Esophagus muscularis mucosa (tissue), 4 donors: ENCODE data around the gene PSAP. TPM values are rescaled to one million over a fixed set of nuclear protein-coding genes. Genes with fewer than 3 reads are reported as not detected.

Source experiments
- DNase-seq: peaks from one replicate; pipeline ENCODE4 v3.0.0-alpha.2; 2017; ENCODE audit errors: extremely low spot score
- H3K27ac ChIP-seq, 4 donors: fragments of 200-600 bp; sonication (generic); replicated peaks in 1 of 4; 1 replicate in 3 of 4; 2 replicates in 1 of 4; pipeline ENCODE4 v1.5.1; 2016 to 2019; ENCODE audit warnings: mild to moderate bottlenecking in 1 of 4
- H3K27me3 ChIP-seq, 4 donors: fragments of 200-600 bp; sonication (generic); one replicate each; pipeline versions ENCODE4 v1.5.1 to v1.6.0; 2016 to 2019
- H3K36me3 ChIP-seq, 4 donors: fragments of 200-600 bp; sonication (generic); one replicate each; pipeline ENCODE4 v1.5.1; 2016 to 2019
- H3K4me1 ChIP-seq, 4 donors: fragments of 200-600 bp; sonication (generic); one replicate each; pipeline ENCODE4 v1.5.1; 2016 to 2019
- H3K4me3 ChIP-seq, 4 donors: fragments of 200-600 bp; sonication (generic); 1 replicate in 2 of 4; 2 replicates in 2 of 4; pipeline ENCODE4 v1.5.1; 2016 to 2019; ENCODE audit warnings: mild to moderate bottlenecking in 4 of 4, moderate library complexity in 1 of 4
- H3K9me3 ChIP-seq, 4 donors: fragments of 200-600 bp; sonication (generic); 1 replicate in 3 of 4; 2 replicates in 1 of 4; pipeline ENCODE4 v1.5.1; 2016 to 2019
- CTCF ChIP-seq, 3 experiments: fragments of 200-600 bp in 2 of 3; fragments of 450-650 bp in 1 of 3; sonication (generic) in 2 of 3; IDR thresholded peaks; one replicate each; pipeline ENCODE4 v1.5.1; 2017 to 2019; ENCODE audit warnings: antibody characterized with exemption in 3 of 3, mild to moderate bottlenecking in 2 of 3, moderate library complexity in 1 of 3
- EP300 ChIP-seq: sonication (generic); formaldehyde crosslinking; IDR thresholded peaks from one replicate; pipeline ENCODE4 v1.6.1; 2017; ENCODE audit warnings: antibody characterized with exemption
- POLR2A ChIP-seq: fragments of 450-650 bp; IDR thresholded peaks from one replicate; pipeline ENCODE4 v1.6.1; 2017; ENCODE audit warnings: antibody characterized with exemption, moderate library complexity, mild to moderate bottlenecking, low read depth
- POLR2AphosphoS5 ChIP-seq, 2 donors: sonication (generic); formaldehyde crosslinking; IDR thresholded peaks; one replicate each; pipeline ENCODE4 v1.6.1; 2017; ENCODE audit warnings: antibody characterized with exemption in 2 of 2
- WGBS: methylation state at CpG from one replicate; pipeline ENCODE4 v1.1.5; 2018; 5-methylcytosine and 5-hydroxymethylcytosine counted together
- intact Hi-C: fragments of 100-400 bp; cut with DNase I; formaldehyde crosslinking; loops from one replicate; pipeline ENCODE4 v1.15.1; 2023
- total RNA-seq, 4 donors: library from RNA; depleted of rRNA; stranded (reverse); fragments of >200 nt; gene quantifications; one replicate each; pipeline versions ENCODE4 v1.1.0 to v1.2.1, GENCODE V29; 2016

PSAP gene
- total RNA-seq, 4 donors from 2014 or later = 537 to 740 (median 698) TPM

- TF ChIP-seq CTCF (IDR thresholded peaks at IDR 0.05) (no peak), POLR2AphosphoS5 (IDR thresholded peaks at IDR 0.05) (no peak)
- Histone ChIP-seq H3K4me3 (no peak overlapping the region), H3K36me3 (no peaks in the 10 kb centered on the region), H3K27ac (no peak overlapping the region), H3K9me3 (no peaks in the 10 kb centered on the region), H3K27me3 (no peaks in the 10 kb centered on the region), H3K4me1 (peaks cover 9 to 17% (median 14%) of the 10 kb centered on the region in 4 donors)
- intact Hi-C loops = loop anchor here (10.0 kb wide), 2 partner anchors 519 to 579 kb away; partner anchors contain the start of gene SLC29A3
- 72% methylated on average over 8 of the region's 8 CpGs for WGBS
- DNase-seq = no peak
These were observed 42.9 kb upstream of the PSAP start for GRCh38 chr10:71893920-71894319.

GRCh38 chr10:71893258-71893815 lies 42.3 kb upstream of the PSAP start:
- 81% methylated on average over 12 of the region's 12 CpGs for WGBS
- TF ChIP-seq EP300 (no peak), CTCF (IDR thresholded peaks at IDR 0.05) (no peak), POLR2AphosphoS5 (IDR thresholded peaks at IDR 0.05) (no peak), POLR2A (no peak)
- H3K9me3 ChIP-seq = no peaks in the 10 kb centered on the region
- no peak overlapping the region for H3K27ac ChIP-seq
- no peak for DNase-seq
- no peak overlapping the region for H3K4me3 ChIP-seq
- intact Hi-C loops = loop anchor here (10.0 kb wide), 2 partner anchors 519 to 579 kb away; partner anchors contain the start of gene SLC29A3
- H3K36me3 ChIP-seq = no peaks in the 10 kb centered on the region
- H3K27me3 ChIP-seq = no peaks in the 10 kb centered on the region
- peaks cover 9 to 21% (median 19%) of the 10 kb centered on the region in 4 donors for H3K4me1 ChIP-seq

- no peaks in the 10 kb centered on the region for H3K36me3 ChIP-seq
- intact Hi-C loops = loop anchor here (10.0 kb wide), 2 partner anchors 517 to 577 kb away; partner anchors contain the start of gene SLC29A3
- no peak for DNase-seq
- H3K4me1 ChIP-seq = peaks cover 9 to 29% (median 27%) of the 10 kb centered on the region in 4 donors
- H3K27ac ChIP-seq = no peak overlapping the region
- H3K9me3 ChIP-seq = no peaks in the 10 kb centered on the region
- 78% methylated on average over 4 of the region's 7 CpGs for WGBS
- TF ChIP-seq POLR2A = no peak
- no peak for TF ChIP-seq CTCF (IDR thresholded peaks at IDR 0.05)
- no peak for TF ChIP-seq EP300
- no peak for TF ChIP-seq POLR2AphosphoS5 (IDR thresholded peaks at IDR 0.05)
- no peaks in the 10 kb centered on the region for H3K27me3 ChIP-seq
- no peak overlapping the region for H3K4me3 ChIP-seq
These were observed 40.4 kb upstream of the PSAP start for GRCh38 chr10:71891437-71891836.

GRCh38 chr10:71889388-71889987 lies 38.4 kb upstream of the PSAP start:
- peaks cover 9 to 29% (median 25%) of the 10 kb centered on the region in 4 donors for H3K4me1 ChIP-seq
- no peaks in the 10 kb centered on the region for H3K9me3 ChIP-seq
- intact Hi-C loops = loop anchor here (5.0 kb wide), 1 partner anchor 42 kb away; no protein-coding TSS in a partner anchor
- TF ChIP-seq POLR2A (no peak), POLR2AphosphoS5 (IDR thresholded peaks at IDR 0.05) (no peak)
- no peaks in the 10 kb centered on the region for H3K27me3 ChIP-seq
- H3K4me3 ChIP-seq = peak overlapping the region; percentile 57 to 64 (median 62)
- H3K36me3 ChIP-seq = no peaks in the 10 kb centered on the region
- H3K27ac ChIP-seq = peak overlapping the region; percentile 76 to 91 (median 85)
- WGBS = 44% methylated on average over 9 of the region's 9 CpGs
- no peak for DNase-seq

GRCh38 chr10:71888623-71889387 lies 37.8 kb upstream of the PSAP start:
- Histone ChIP-seq H3K9me3 (no peaks in the 10 kb centered on the region), H3K27ac (peak overlapping the region; percentile 76 to 91 (median 85)), H3K36me3 (no peaks in the 10 kb centered on the region), H3K4me3 (peak overlapping the region; percentile 57 to 64 (median 62)), H3K27me3 (no peaks in the 10 kb centered on the region), H3K4me1 (peaks cover 9 to 29% (median 25%) of the 10 kb centered on the region in 4 donors)
- TF ChIP-seq EP300 (no peak), POLR2AphosphoS5 (IDR thresholded peaks at IDR 0.05) (peak; percentile 85 to 94), POLR2A (peak; percentile 71)
- intact Hi-C loops = loop anchor here (5.0 kb wide), 1 partner anchor 42 kb away; no protein-coding TSS in a partner anchor
- peak; percentile 97 for DNase-seq
- 1% methylated on average over 38 of the region's 48 CpGs for WGBS
